MM.1S (cell line): ENCODE data around the gene BCAR3.

Experiments used
- CTCF ChIP-seq: fragments of 300-600 bp; sonication (generic); IDR thresholded peaks from 2 replicates; pipeline ENCODE4 v1.5.1; 2016; ENCODE audit warnings: antibody characterized with exemption, low read length, mixed read lengths
- EZH2phosphoT487 ChIP-seq: fragments of 300-600 bp; sonication (generic); IDR thresholded peaks from 2 replicates; pipeline ENCODE4 v1.6.1; 2018; ENCODE audit warnings: antibody characterized with exemption, low read length

- TF ChIP-seq CTCF (no peak), EZH2phosphoT487 (no peak)
Observed at GRCh38 chr1:93578911-93579825, 102.5 kb downstream of the BCAR3 start.
